Measurements from ENCODE around the gene TAF5. TPM values are rescaled to one million over a fixed set of nuclear protein-coding genes. Genes with fewer than 3 reads are reported as not detected.
A peak's percentile ranks its signal among the peaks of the same experiment; 100 is the strongest.

The TAF5 gene
- total RNA-seq, 4 donors from 2014 or later: 4.1 to 6.4 (median 5.2) TPM

GRCh38 chr10:103429647-103430046 lies 61.9 kb downstream of the TAF5 start:
- ATAC-seq (no peak), DNase-seq (no peak)
- intact Hi-C loops (cut with DNase I; ENCODE audit: low total_unique reads): no loop called here
- no peak for TF ChIP-seq CTCF (IDR thresholded peaks at IDR 0.05 in 4 of 5, conservative IDR thresholded peaks at IDR 0.05 in 1 of 5)
- no peak for TF ChIP-seq POLR2A (IDR thresholded peaks at IDR 0.05)
- H3K4me1 ChIP-seq: peaks cover 0 to 9% of the 10 kb centered on the region in 2 donors
- H3K27ac ChIP-seq: no peak overlapping the region
- in situ Hi-C loops (cut with MboI; ENCODE audit: low sequenced_read_pairs in 4 of 4): loop anchor here in 1 of 4 donors (10.0 kb wide), 1 partner anchor 55 kb away; no protein-coding TSS in a partner anchor
- H3K9me3 ChIP-seq: no peaks in the 10 kb centered on the region
- no peak overlapping the region for H3K4me3 ChIP-seq
- no peaks in the 10 kb centered on the region for H3K27me3 ChIP-seq
- H3K36me3 ChIP-seq: peaks cover 0 to 89% of the 10 kb centered on the region in 2 donors

GRCh38 chr10:103431902-103432301 lies 64.1 kb downstream of the TAF5 start:
- in situ Hi-C loops (cut with MboI; ENCODE audit: low sequenced_read_pairs in 4 of 4): no loop called here
- Histone ChIP-seq H3K9me3 (no peaks in the 10 kb centered on the region), H3K4me1 (peaks cover 0 to 9% of the 10 kb centered on the region in 2 donors), H3K27me3 (no peaks in the 10 kb centered on the region), H3K4me3 (no peak overlapping the region), H3K36me3 (peaks cover 0 to 86% of the 10 kb centered on the region in 2 donors), H3K27ac (no peak overlapping the region)
- TF ChIP-seq CTCF (IDR thresholded peaks at IDR 0.05 in 4 of 5, conservative IDR thresholded peaks at IDR 0.05 in 1 of 5) (no peak), POLR2A (IDR thresholded peaks at IDR 0.05) (no peak)
- DNase-seq: no peak
- intact Hi-C loops (cut with DNase I; ENCODE audit: low total_unique reads): no loop called here
- ATAC-seq: no peak

- TF ChIP-seq CTCF (IDR thresholded peaks at IDR 0.05 in 4 of 5, conservative IDR thresholded peaks at IDR 0.05 in 1 of 5) (no peak), POLR2A (IDR thresholded peaks at IDR 0.05) (no peak)
- peaks cover 0 to 87% of the 10 kb centered on the region in 2 donors for H3K36me3 ChIP-seq
- peak in 1 of 2 donors; percentile 50 for DNase-seq
- in situ Hi-C loops (cut with MboI; ENCODE audit: low sequenced_read_pairs in 4 of 4) (no loop called here), intact Hi-C loops (cut with DNase I; ENCODE audit: low total_unique reads) (no loop called here)
- H3K9me3 ChIP-seq: no peaks in the 10 kb centered on the region
- H3K4me1 ChIP-seq: no peaks in the 10 kb centered on the region
- no peak overlapping the region for H3K4me3 ChIP-seq
- peak overlapping the region in 1 of 4 donors; percentile 43 for H3K27ac ChIP-seq
- H3K27me3 ChIP-seq: no peaks in the 10 kb centered on the region
- peak in 1 of 2 donors; percentile 30 for ATAC-seq
These were observed 66.1 kb downstream of the TAF5 start for GRCh38 chr10:103433858-103434257.

MicroRNAs within 50 kb of the gene (microRNA counts, 767-probe panel; counts per million panel counts)
- 356 to 448 counts per million in 2 donors for microRNA hsa-miR-1307-3p

Small RNAs within 50 kb of the gene (microRNA-seq; reads per million reads assigned to microRNA genes)
- 531 to 644 reads per million in 2 donors for gene MIR1307 (ENCODE audit: borderline replicate concordance in 2 of 2)

Other genes with a start within 250 kb of the TAF5 start
- gene NT5C2, start 174.7 kb upstream of the TAF5 start, total RNA-seq: 10 to 100 TPM; 33.5 to 53.2 (median 35.3) TPM
- not detected for gene RPEL1, start 122.1 kb upstream of the TAF5 start, total RNA-seq
- under 1 TPM in 1 of 4 donors, not detected in 3; 0.24 TPM for gene INA, start 90.8 kb upstream of the TAF5 start, total RNA-seq
- 10 to 100 TPM in 3 of 4 donors, 1 to 10 TPM in 1; 8.9 to 16.0 (median 12.1) TPM for gene PCGF6, start 16.8 kb upstream of the TAF5 start, total RNA-seq
- 100 to 1,000 TPM; 436 to 724 (median 552) TPM for gene ATP5MK, start 28.5 kb downstream of the TAF5 start, total RNA-seq
- gene PDCD11, start 28.6 kb downstream of the TAF5 start, total RNA-seq: 10 to 100 TPM; 16.7 to 22.7 (median 19.5) TPM
- gene CALHM2, start 84.4 kb downstream of the TAF5 start, total RNA-seq: 10 to 100 TPM in 3 of 4 donors, 1 to 10 TPM in 1; 8.9 to 19.8 (median 16.9) TPM
- gene CALHM1, start 90.9 kb downstream of the TAF5 start, total RNA-seq: not detected
- not detected for gene CALHM3, start 111.3 kb downstream of the TAF5 start, total RNA-seq
- gene NEURL1, start 125.7 kb downstream of the TAF5 start, total RNA-seq: 100 to 1,000 TPM in 2 of 4 donors, 10 to 100 TPM in 2; 67.6 to 147 (median 110) TPM